BLaER1 (cell line): ENCODE measurements around the gene C1orf141.
A peak's percentile ranks its signal among the peaks of the same experiment; 100 is the strongest.

Experiments
- H3K27ac ChIP-seq: shearing (Covaris generic); formaldehyde crosslinking; 2 replicates; pipeline ENCODE4 v1.8.1; 2022
- H3K27me3 ChIP-seq: shearing (Covaris generic); formaldehyde crosslinking; 2 replicates; pipeline ENCODE4 v1.8.1; 2022
- H3K36me3 ChIP-seq: shearing (Covaris generic); formaldehyde crosslinking; 2 replicates; pipeline ENCODE4 v1.8.1; 2022
- H3K4me1 ChIP-seq: shearing (Covaris generic); formaldehyde crosslinking; 2 replicates; pipeline ENCODE4 v1.8.1; 2022
- H3K4me2 ChIP-seq: shearing (Covaris generic); formaldehyde crosslinking; 2 replicates; pipeline ENCODE4 v1.8.1; 2022
- H3K4me3 ChIP-seq: shearing (Covaris generic); formaldehyde crosslinking; 2 replicates; pipeline ENCODE4 v1.8.1; 2022
- H3K9ac ChIP-seq: shearing (Covaris generic); formaldehyde crosslinking; 2 replicates; pipeline ENCODE4 v1.8.1; 2022
- H3K9me3 ChIP-seq: shearing (Covaris generic); formaldehyde crosslinking; 2 replicates; pipeline ENCODE4 v1.8.1; 2022
- H4K20me1 ChIP-seq: shearing (Covaris generic); formaldehyde crosslinking; 2 replicates; pipeline ENCODE4 v1.8.1; 2022
- Cebpa-rat ChIP-seq: shearing (Covaris generic); IDR thresholded peaks from 2 replicates; pipeline ENCODE4 v1.8.1; 2022

The C1orf141 gene

GRCh38 chr1:67044631-67045270, 90.0 kb downstream of the C1orf141 start:
- H3K36me3 ChIP-seq: peaks cover 82% of the 10 kb centered on the region
- H3K4me1 ChIP-seq: peaks cover 28% of the 10 kb centered on the region
- no peaks in the 10 kb centered on the region for H3K9me3 ChIP-seq
- TF ChIP-seq Cebpa-rat: no peak
- no peaks in the 10 kb centered on the region for H4K20me1 ChIP-seq
- no peaks in the 10 kb centered on the region for H3K27me3 ChIP-seq
- H3K27ac ChIP-seq: peak overlapping the region; percentile 79
- H3K4me3 ChIP-seq: peak overlapping the region; percentile 44
- peak overlapping the region; percentile 53 for H3K9ac ChIP-seq
- H3K4me2 ChIP-seq: peak overlapping the region; percentile 84

GRCh38 chr1:67043366-67043765, 91.4 kb downstream of the C1orf141 start:
- Histone ChIP-seq H3K9ac (no peak overlapping the region), H3K9me3 (0 out of 2 replicates have a peak, but pooled peaks cover 9% of the 10 kb centered on the region), H4K20me1 (no peaks in the 10 kb centered on the region), H3K4me3 (no peak overlapping the region), H3K36me3 (peaks cover 83% of the 10 kb centered on the region), H3K27me3 (no peaks in the 10 kb centered on the region), H3K4me2 (no peak overlapping the region), H3K27ac (peak overlapping the region; percentile 59), H3K4me1 (peaks cover 28% of the 10 kb centered on the region)
- no peak for TF ChIP-seq Cebpa-rat
